ENCODE measurements around the gene LOXL3.
A peak's percentile ranks its signal among the peaks of the same experiment; 100 is the strongest.

Gene LOXL3

DNA sequence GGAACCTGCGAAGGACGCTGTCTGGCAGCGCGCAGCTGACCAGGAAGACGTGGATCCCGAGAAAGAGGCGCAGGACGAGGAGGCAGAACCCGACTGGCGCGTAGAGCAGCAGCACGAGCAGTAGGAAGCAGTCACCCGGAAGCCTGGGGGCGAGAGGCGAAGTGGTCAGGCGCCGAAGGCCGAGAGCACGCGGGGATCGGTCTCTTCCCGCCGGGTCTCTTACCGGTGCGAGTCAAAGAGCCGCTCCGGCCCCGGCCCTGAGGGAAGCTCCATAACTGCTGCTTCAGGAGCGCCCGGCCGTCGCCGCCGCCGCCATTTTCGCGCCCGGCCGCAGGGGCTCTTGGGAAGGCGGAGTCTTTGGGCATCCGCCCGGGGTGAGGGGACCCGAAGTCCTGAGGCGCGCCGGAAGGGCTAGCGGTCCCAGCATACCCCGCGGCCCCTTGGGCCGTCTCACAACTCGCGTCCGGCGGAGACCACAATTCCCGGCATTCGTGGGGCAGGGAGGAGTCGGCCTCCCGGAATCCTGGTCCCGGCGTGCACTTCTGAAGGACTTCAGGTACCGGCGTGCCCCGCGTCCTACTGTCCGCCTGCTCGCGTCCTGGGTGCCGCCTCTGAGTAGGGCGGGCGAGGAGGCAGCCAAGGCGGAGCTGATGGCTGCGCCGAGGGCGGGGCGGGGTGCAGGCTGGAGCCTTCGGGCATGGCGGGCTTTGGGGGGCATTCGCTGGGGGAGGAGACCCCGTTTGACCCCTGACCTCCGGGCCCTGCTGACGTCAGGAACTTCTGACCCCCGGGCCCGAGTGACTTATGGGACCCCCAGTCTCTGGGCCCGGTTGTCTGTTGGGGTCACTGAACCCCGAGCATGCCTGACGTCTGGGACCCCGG, 24.1 kb downstream of the LOXL3 start, which contains the start of the genes AUP1 and HTRA2:
Gene AUP1, minus strand, starts transcription at position 350 of the 882 bp plus-strand sequence. Its CDS starts 77 bp downstream, at position 273.
Gene HTRA2, plus strand, starts transcription at position 577 of the 882 bp plus-strand sequence. Its CDS starts 74 bp downstream, at position 651.
- Histone ChIP-seq H3K27me3 (ENCODE audit: insufficient read depth, poor library complexity, severe bottlenecking) (no peaks in the 10 kb centered on the region), H3K9me3 (ENCODE audit: severe bottlenecking) (no peaks in the 10 kb centered on the region), H3K4me3 (ENCODE audit: severe bottlenecking) (peak within 1 kb of the TSS; percentile 87), H3K36me3 (ENCODE audit: low read depth) (peaks cover 42% of the 10 kb centered on the region), H3K27ac (ENCODE audit: poor library complexity, severe bottlenecking) (peak within 1 kb of the TSS; percentile 57), H3K4me1 (ENCODE audit: insufficient read depth, poor library complexity, severe bottlenecking) (peaks cover 2% of the 10 kb centered on the region)
- DNase-seq (ENCODE audit: low spot score) (peak; percentile 99), ATAC-seq (ENCODE audit: low read depth) (peak; percentile 94)
- TF ChIP-seq, protein P1, sequence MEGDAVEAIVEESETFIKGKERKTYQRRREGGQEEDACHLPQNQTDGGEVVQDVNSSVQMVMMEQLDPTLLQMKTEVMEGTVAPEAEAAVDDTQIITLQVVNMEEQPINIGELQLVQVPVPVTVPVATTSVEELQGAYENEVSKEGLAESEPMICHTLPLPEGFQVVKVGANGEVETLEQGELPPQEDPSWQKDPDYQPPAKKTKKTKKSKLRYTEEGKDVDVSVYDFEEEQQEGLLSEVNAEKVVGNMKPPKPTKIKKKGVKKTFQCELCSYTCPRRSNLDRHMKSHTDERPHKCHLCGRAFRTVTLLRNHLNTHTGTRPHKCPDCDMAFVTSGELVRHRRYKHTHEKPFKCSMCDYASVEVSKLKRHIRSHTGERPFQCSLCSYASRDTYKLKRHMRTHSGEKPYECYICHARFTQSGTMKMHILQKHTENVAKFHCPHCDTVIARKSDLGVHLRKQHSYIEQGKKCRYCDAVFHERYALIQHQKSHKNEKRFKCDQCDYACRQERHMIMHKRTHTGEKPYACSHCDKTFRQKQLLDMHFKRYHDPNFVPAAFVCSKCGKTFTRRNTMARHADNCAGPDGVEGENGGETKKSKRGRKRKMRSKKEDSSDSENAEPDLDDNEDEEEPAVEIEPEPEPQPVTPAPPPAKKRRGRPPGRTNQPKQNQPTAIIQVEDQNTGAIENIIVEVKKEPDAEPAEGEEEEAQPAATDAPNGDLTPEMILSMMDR (IDR thresholded peaks at IDR 0.05; ENCODE audit: poor library complexity, severe bottlenecking), result no peak

DNA sequence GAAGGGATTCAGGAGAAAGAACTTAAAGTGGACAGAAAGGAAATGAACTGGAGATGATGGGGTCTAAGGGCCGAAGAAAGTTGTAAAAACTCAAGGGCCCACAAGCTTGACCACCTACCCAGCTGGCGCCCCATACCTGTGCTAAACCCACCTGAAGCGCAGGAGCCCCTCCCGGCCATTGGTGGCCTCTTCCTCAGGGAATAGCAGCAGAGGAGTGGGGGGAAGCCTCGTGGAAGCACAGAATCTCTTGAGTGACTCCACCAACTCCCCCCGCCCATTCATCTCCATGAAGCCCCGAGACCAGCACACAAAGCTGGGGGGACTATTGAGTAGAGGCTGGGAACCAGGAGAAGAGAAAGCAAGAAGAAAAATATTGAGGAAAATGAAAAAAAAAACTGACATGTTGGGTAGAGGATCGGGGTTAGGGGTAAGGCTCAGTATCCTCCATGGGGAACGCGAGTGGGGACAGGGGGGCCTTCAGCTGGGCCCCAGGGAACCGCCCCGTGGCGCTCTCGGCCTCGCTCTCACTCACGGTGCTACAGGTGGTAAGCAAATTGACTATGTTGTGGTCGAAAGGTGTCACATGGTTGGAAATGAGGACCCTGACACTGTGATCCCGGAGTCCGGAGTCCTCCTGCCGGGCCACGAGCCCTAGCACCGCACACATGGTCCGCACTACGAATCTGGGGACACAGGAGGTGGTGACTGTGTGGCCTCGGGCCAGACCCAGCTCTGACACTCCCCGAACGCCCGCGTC, 25.0 kb downstream of the LOXL3 start:
- Histone ChIP-seq H3K4me3 (ENCODE audit: severe bottlenecking) (peak overlapping the region; percentile 87), H3K36me3 (ENCODE audit: low read depth) (peaks cover 42% of the 10 kb centered on the region)
- TF ChIP-seq, protein P1 (IDR thresholded peaks at IDR 0.05; ENCODE audit: poor library complexity, severe bottlenecking), result no peak

DNA sequence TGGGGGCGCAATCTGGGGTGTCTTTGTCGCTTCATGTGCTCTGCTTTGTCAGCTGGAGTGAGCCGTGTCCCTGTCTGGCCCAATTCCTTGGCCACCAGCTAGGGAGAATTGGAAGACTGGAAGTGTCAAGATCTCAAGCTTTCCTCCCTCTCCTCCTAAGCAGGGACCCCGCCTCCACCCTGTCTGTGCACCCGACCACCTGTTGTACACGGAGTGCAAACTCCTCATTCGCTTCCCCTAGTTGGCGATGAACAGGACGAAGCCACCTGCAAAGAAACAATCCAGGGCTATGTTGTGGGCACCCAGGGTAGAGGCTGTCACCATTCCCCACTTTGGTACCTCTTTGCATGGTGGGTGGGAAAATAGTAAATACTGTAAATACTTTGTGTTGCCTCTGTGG, 26.0 kb downstream of the LOXL3 start:
- Histone ChIP-seq H3K27ac (ENCODE audit: poor library complexity, severe bottlenecking) (no peak overlapping the region), H3K9me3 (ENCODE audit: severe bottlenecking) (no peaks in the 10 kb centered on the region), H3K4me1 (ENCODE audit: insufficient read depth, poor library complexity, severe bottlenecking) (peaks cover 2% of the 10 kb centered on the region), H3K4me3 (ENCODE audit: severe bottlenecking) (no peak overlapping the region), H3K27me3 (ENCODE audit: insufficient read depth, poor library complexity, severe bottlenecking) (no peaks in the 10 kb centered on the region), H3K36me3 (ENCODE audit: low read depth) (peaks cover 40% of the 10 kb centered on the region)
- DNase-seq (ENCODE audit: low spot score) (no peak), ATAC-seq (ENCODE audit: low read depth) (no peak)
- TF ChIP-seq, protein P1 (IDR thresholded peaks at IDR 0.05; ENCODE audit: poor library complexity, severe bottlenecking), result no peak

More for the DNA sequence above, 25.0 kb downstream of the LOXL3 start:
- no peaks in the 10 kb centered on the region for H3K27me3 ChIP-seq (ENCODE audit: insufficient read depth, poor library complexity, severe bottlenecking)
- H3K9me3 ChIP-seq (ENCODE audit: severe bottlenecking), result no peaks in the 10 kb centered on the region
- H3K27ac ChIP-seq (ENCODE audit: poor library complexity, severe bottlenecking), result peak overlapping the region; percentile 57
- DNase-seq (ENCODE audit: low spot score) (no peak), ATAC-seq (ENCODE audit: low read depth) (no peak)
- H3K4me1 ChIP-seq (ENCODE audit: insufficient read depth, poor library complexity, severe bottlenecking), result peaks cover 2% of the 10 kb centered on the region

DNA sequence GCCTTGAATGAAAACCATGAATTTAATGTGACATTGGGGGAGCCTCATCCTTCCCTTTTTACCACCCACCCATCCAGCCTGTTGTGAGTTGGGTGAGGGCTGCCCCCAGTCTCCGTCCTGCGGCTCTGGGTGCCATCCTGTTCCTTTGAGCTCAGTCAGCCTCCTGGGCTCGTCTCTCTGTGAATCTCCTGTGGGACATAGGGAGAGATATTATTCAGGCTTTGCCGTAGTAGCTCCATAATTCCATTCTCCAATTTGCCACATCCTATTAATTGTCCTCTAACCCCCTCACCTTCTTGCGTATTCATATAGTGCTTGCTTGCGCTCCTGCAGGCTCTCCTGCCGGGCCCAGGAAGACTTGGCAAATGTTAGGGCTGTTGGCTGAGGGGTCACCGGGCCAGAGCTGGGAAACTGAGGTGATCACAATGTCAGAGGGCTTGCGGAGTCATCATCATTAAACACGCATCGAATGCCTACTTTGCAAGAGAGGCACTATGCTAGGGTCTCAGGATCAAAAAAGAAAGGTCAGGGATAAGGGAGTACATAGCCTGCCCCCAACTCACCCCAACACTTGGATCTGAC, 27.0 kb downstream of the LOXL3 start:
- Histone ChIP-seq H3K36me3 (ENCODE audit: low read depth) (peaks cover 31% of the 10 kb centered on the region), H3K27me3 (ENCODE audit: insufficient read depth, poor library complexity, severe bottlenecking) (no peaks in the 10 kb centered on the region), H3K9me3 (ENCODE audit: severe bottlenecking) (no peaks in the 10 kb centered on the region), H3K4me3 (ENCODE audit: severe bottlenecking) (no peak overlapping the region), H3K27ac (ENCODE audit: poor library complexity, severe bottlenecking) (no peak overlapping the region), H3K4me1 (ENCODE audit: insufficient read depth, poor library complexity, severe bottlenecking) (peaks cover 2% of the 10 kb centered on the region)
- ATAC-seq (ENCODE audit: low read depth) (no peak), DNase-seq (ENCODE audit: low spot score) (no peak)
- TF ChIP-seq, protein P1 (IDR thresholded peaks at IDR 0.05; ENCODE audit: poor library complexity, severe bottlenecking), result no peak
